HG03064 (cell line): ENCODE data around the gene FOXN4.

Experiments used
- ATAC-seq: cut with Tn5 transposase; IDR thresholded peaks from one replicate; pipeline ENCODE4 v1.9.1; 2021; ENCODE audit warnings: low read depth; ENCODE audit not compliant: unreplicated experiment

FOXN4 gene

GRCh38 chr12:109261939-109262338 is 47.1 kb downstream of the FOXN4 start:
- no peak for ATAC-seq

- ATAC-seq, result no peak
Observed at GRCh38 chr12:109261087-109261486, 48.0 kb downstream of the FOXN4 start.

GRCh38 chr12:109259545-109259895 is 49.6 kb downstream of the FOXN4 start:
- no peak for ATAC-seq

- ATAC-seq, result no peak
Observed at GRCh38 chr12:109258607-109259544, 50.2 kb downstream of the FOXN4 start.

GRCh38 chr12:109258201-109258600 is 50.9 kb downstream of the FOXN4 start:
- no peak for ATAC-seq

- no peak for ATAC-seq
Observed at GRCh38 chr12:109256011-109256410, 53.1 kb downstream of the FOXN4 start.

GRCh38 chr12:109255377-109255776 is 53.7 kb downstream of the FOXN4 start:
- ATAC-seq, result no peak

- ATAC-seq, result no peak
Observed at GRCh38 chr12:109253913-109254544, 55.1 kb downstream of the FOXN4 start.

GRCh38 chr12:109252799-109253198 is 56.3 kb downstream of the FOXN4 start:
- no peak for ATAC-seq

- ATAC-seq, result no peak
Observed at GRCh38 chr12:109250523-109250922, 58.6 kb downstream of the FOXN4 start.

- no peak for ATAC-seq
Observed at GRCh38 chr12:109247831-109248654, 61.0 kb downstream of the FOXN4 start.

GRCh38 chr12:109246221-109246620 is 62.9 kb downstream of the FOXN4 start:
- ATAC-seq, result no peak

- ATAC-seq, result no peak
Observed at GRCh38 chr12:109244073-109244472, 65.0 kb downstream of the FOXN4 start.

- no peak for ATAC-seq
Observed at GRCh38 chr12:109241936-109242335, 67.1 kb downstream of the FOXN4 start.

GRCh38 chr12:109240365-109240764 is 68.7 kb downstream of the FOXN4 start:
- no peak for ATAC-seq

- no peak for ATAC-seq
Observed at GRCh38 chr12:109239691-109240090, 69.4 kb downstream of the FOXN4 start.

- no peak for ATAC-seq
Observed at GRCh38 chr12:109239179-109239578, 69.9 kb downstream of the FOXN4 start.

- no peak for ATAC-seq
Observed at GRCh38 chr12:109236257-109236656, 72.8 kb downstream of the FOXN4 start.

- no peak for ATAC-seq
Observed at GRCh38 chr12:109234012-109234411, 75.1 kb downstream of the FOXN4 start.

- no peak for ATAC-seq
Observed at GRCh38 chr12:109232731-109233130, 76.4 kb downstream of the FOXN4 start.

- no peak for ATAC-seq
Observed at GRCh38 chr12:109230193-109230592, 78.9 kb downstream of the FOXN4 start.
